HG03135 (cell line): ENCODE measurements around the gene TGFBR2.

Source experiments
- ATAC-seq: cut with Tn5 transposase; IDR thresholded peaks from one replicate; pipeline ENCODE4 v1.9.1; 2021; ENCODE audit warnings: mild to moderate bottlenecking, moderate library complexity; ENCODE audit not compliant: unreplicated experiment

The TGFBR2 gene

GRCh38 chr3:30671527-30672286 lies 65.3 kb downstream of the TGFBR2 start:
- no peak for ATAC-seq

- ATAC-seq, result no peak
Observed at GRCh38 chr3:30672287-30672735, 65.9 kb downstream of the TGFBR2 start.

- ATAC-seq, result no peak
Observed at GRCh38 chr3:30672959-30673358, 66.6 kb downstream of the TGFBR2 start.

- ATAC-seq, result no peak
Observed at GRCh38 chr3:30673425-30674341, 67.3 kb downstream of the TGFBR2 start.

- ATAC-seq, result no peak
Observed at GRCh38 chr3:30675006-30675405, 68.6 kb downstream of the TGFBR2 start.

- no peak for ATAC-seq
Observed at GRCh38 chr3:30675774-30676173, 69.4 kb downstream of the TGFBR2 start.

GRCh38 chr3:30676424-30677346 lies 70.3 kb downstream of the TGFBR2 start:
- no peak for ATAC-seq

- no peak for ATAC-seq
Observed at GRCh38 chr3:30677347-30677685, 70.9 kb downstream of the TGFBR2 start.

GRCh38 chr3:30679045-30679444 lies 72.6 kb downstream of the TGFBR2 start:
- ATAC-seq, result no peak

- ATAC-seq, result no peak
Observed at GRCh38 chr3:30680789-30681648, 74.6 kb downstream of the TGFBR2 start.

GRCh38 chr3:30681649-30682211 lies 75.3 kb downstream of the TGFBR2 start:
- ATAC-seq, result no peak

- ATAC-seq, result no peak
Observed at GRCh38 chr3:30682434-30683155, 76.2 kb downstream of the TGFBR2 start.

GRCh38 chr3:30683769-30684168 lies 77.4 kb downstream of the TGFBR2 start:
- no peak for ATAC-seq

GRCh38 chr3:30684356-30684755 lies 78.0 kb downstream of the TGFBR2 start:
- ATAC-seq, result no peak

- no peak for ATAC-seq
Observed at GRCh38 chr3:30685267-30685667, 78.9 kb downstream of the TGFBR2 start.

- ATAC-seq, result no peak
Observed at GRCh38 chr3:30686176-30686575, 79.8 kb downstream of the TGFBR2 start.

- no peak for ATAC-seq
Observed at GRCh38 chr3:30686799-30687198, 80.4 kb downstream of the TGFBR2 start.

- ATAC-seq, result no peak
Observed at GRCh38 chr3:30687930-30688570, 81.6 kb downstream of the TGFBR2 start.
